ENCODE data around the gene LTN1. TPM values are rescaled to one million over a fixed set of nuclear protein-coding genes. Genes with fewer than 3 reads are reported as not detected.

Gene LTN1
- polyA plus RNA-seq, 1 of the 3 experiments (the other 2 are of a cell fraction), result 3.2 TPM

DNA sequence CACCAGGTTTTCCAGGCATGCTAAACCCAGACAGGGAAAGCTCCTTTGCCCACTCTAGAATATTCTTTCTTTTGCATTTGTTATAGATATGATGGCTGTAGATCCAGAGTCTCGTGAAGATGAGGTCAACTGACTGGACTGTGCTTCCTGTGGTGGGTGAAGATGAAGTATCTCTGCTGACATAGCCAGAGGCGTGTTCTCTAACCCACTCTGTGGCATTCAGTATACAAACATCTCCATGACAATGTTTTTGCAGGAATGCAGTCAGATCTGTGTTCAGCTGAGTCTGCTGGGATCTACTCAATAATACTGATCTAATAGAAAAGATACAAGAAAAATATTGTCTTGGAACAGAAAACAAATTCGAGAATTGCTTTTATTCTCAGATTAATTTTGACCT lies 15.1 kb upstream of the LTN1 start:
- peaks cover 13 to 30% of the 10 kb centered on the region in 2 experiments for H3K36me3 ChIP-seq (replicated peaks in 1 of 2; ENCODE audit: control insufficient read depth in 1 of 2, insufficient read depth in 2 of 2, low read length in 1 of 2)
- no peak overlapping the region for H3K4me2 ChIP-seq
- DNase-seq, result no peak
- no peaks in the 10 kb centered on the region for H3K4me1 ChIP-seq (ENCODE audit: control insufficient read depth in 1 of 2, insufficient read depth in 2 of 2, low read depth in 1 of 2, low read length in 1 of 2)
- no peaks in the 10 kb centered on the region for H3K27me3 ChIP-seq (ENCODE audit: insufficient read depth)
- CTCF ChIA-PET, result interaction anchor here (1.3 to 1.8 kb wide), 2 partner anchors 17 to 19 kb away, joined by 3 to 6 read pairs; partner anchors contain the start of gene USP16
- H3K9me2 ChIP-seq, result no peaks in the 10 kb centered on the region
- no peaks in the 10 kb centered on the region for H3K9me3 ChIP-seq
- H2AFZ ChIP-seq (ENCODE audit: low read depth), result no peak overlapping the region
- H3K4me3 ChIP-seq (ENCODE audit: low read depth in 2 of 2, low read length in 1 of 2), result no peak overlapping the region
- H3K27ac ChIP-seq (ENCODE audit: low read depth in 2 of 2, low read length in 1 of 2), result no peak overlapping the region
- WGBS (ENCODE audit: low lambda C conversion rate), result 89% methylated on average over 3 of the region's 3 CpGs
- no peak overlapping the region for H3K9ac ChIP-seq
- POLR2A ChIA-PET, result no interaction called here
- H3F3A ChIP-seq (replicated peaks; ENCODE audit: insufficient read depth), result peaks cover 20% of the 10 kb centered on the region
- H4K20me1 ChIP-seq (ENCODE audit: insufficient read depth), result no peaks in the 10 kb centered on the region
- peaks cover 4% of the 10 kb centered on the region; the same call in 1 of the 2 replicates for H3K79me2 ChIP-seq (ENCODE audit: insufficient read depth)
- TF ChIP-seq, protein P1, sequence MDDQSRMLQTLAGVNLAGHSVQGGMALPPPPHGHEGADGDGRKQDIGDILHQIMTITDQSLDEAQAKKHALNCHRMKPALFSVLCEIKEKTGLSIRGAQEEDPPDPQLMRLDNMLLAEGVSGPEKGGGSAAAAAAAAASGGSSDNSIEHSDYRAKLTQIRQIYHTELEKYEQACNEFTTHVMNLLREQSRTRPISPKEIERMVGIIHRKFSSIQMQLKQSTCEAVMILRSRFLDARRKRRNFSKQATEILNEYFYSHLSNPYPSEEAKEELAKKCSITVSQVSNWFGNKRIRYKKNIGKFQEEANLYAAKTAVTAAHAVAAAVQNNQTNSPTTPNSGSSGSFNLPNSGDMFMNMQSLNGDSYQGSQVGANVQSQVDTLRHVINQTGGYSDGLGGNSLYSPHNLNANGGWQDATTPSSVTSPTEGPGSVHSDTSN (IDR thresholded peaks at IDR 0.05), result no peak
- TF ChIP-seq, protein P2, sequence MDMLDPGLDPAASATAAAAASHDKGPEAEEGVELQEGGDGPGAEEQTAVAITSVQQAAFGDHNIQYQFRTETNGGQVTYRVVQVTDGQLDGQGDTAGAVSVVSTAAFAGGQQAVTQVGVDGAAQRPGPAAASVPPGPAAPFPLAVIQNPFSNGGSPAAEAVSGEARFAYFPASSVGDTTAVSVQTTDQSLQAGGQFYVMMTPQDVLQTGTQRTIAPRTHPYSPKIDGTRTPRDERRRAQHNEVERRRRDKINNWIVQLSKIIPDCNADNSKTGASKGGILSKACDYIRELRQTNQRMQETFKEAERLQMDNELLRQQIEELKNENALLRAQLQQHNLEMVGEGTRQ (IDR thresholded peaks at IDR 0.05; ENCODE audit: borderline replicate concordance, low read depth, low read length), result no peak
- TF ChIP-seq RFX5 (IDR thresholded peaks at IDR 0.05; ENCODE audit: low read length) (no peak), FOSL2 (IDR thresholded peaks at IDR 0.05; ENCODE audit: borderline replicate concordance, low read depth) (no peak), SIN3A (IDR thresholded peaks at IDR 0.05; ENCODE audit: borderline replicate concordance, low read depth, low read length) (no peak), POLR2AphosphoS5 (IDR thresholded peaks at IDR 0.05; ENCODE audit: low read depth, low read length) (no peak), FOXJ3 (CRISPR knock-in tag; IDR thresholded peaks at IDR 0.05) (no peak), MEF2A (IDR thresholded peaks at IDR 0.05; ENCODE audit: borderline replicate concordance, low read depth) (no peak)
- TF ChIP-seq, protein P3, sequence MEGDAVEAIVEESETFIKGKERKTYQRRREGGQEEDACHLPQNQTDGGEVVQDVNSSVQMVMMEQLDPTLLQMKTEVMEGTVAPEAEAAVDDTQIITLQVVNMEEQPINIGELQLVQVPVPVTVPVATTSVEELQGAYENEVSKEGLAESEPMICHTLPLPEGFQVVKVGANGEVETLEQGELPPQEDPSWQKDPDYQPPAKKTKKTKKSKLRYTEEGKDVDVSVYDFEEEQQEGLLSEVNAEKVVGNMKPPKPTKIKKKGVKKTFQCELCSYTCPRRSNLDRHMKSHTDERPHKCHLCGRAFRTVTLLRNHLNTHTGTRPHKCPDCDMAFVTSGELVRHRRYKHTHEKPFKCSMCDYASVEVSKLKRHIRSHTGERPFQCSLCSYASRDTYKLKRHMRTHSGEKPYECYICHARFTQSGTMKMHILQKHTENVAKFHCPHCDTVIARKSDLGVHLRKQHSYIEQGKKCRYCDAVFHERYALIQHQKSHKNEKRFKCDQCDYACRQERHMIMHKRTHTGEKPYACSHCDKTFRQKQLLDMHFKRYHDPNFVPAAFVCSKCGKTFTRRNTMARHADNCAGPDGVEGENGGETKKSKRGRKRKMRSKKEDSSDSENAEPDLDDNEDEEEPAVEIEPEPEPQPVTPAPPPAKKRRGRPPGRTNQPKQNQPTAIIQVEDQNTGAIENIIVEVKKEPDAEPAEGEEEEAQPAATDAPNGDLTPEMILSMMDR (IDR thresholded peaks at IDR 0.05), result no peak

DNA sequence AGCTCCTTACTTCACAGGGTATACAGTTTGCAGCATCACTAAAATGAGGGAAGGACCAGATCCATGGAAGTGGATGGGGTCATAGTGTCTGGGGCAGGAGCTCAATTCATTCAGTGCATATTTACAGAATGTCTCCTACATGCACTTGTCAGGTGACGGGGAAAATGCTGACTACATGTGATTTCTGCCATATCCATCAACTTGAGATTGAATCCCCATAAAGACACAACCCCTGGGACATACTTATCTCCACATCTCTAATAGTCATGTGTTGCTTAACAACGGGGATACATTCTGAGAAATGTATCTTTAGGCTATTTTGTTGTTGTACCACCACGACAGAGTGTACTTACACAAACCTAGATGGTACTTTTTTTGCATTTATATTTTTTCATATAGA lies 14.5 kb upstream of the LTN1 start:
- Histone ChIP-seq H3F3A (replicated peaks; ENCODE audit: insufficient read depth) (peaks cover 20% of the 10 kb centered on the region), H3K36me3 (replicated peaks in 1 of 2; ENCODE audit: control insufficient read depth in 1 of 2, insufficient read depth in 2 of 2, low read length in 1 of 2) (peaks cover 13 to 30% of the 10 kb centered on the region in 2 experiments), H3K4me2 (no peak overlapping the region), H3K27ac (ENCODE audit: low read depth in 2 of 2, low read length in 1 of 2) (no peak overlapping the region), H3K9ac (no peak overlapping the region), H3K4me3 (ENCODE audit: low read depth in 2 of 2, low read length in 1 of 2) (no peak overlapping the region), H3K79me2 (ENCODE audit: insufficient read depth) (no peaks in the 10 kb centered on the region; the same call in 1 of the 2 replicates), H3K4me1 (ENCODE audit: control insufficient read depth in 1 of 2, insufficient read depth in 2 of 2, low read depth in 1 of 2, low read length in 1 of 2) (peaks cover 0 to 3% of the 10 kb centered on the region in 2 experiments; a peak in 2 of 4 replicates), H3K9me2 (no peaks in the 10 kb centered on the region), H3K9me3 (no peaks in the 10 kb centered on the region), H2AFZ (ENCODE audit: low read depth) (no peak overlapping the region), H4K20me1 (ENCODE audit: insufficient read depth) (no peaks in the 10 kb centered on the region), H3K27me3 (ENCODE audit: insufficient read depth) (no peaks in the 10 kb centered on the region)
- ChIA-PET POLR2A (no interaction called here), CTCF (no interaction called here)
- no peak for DNase-seq
- WGBS (ENCODE audit: low lambda C conversion rate), result 75% methylated on average over 3 of the region's 3 CpGs
- TF ChIP-seq, protein P4, sequence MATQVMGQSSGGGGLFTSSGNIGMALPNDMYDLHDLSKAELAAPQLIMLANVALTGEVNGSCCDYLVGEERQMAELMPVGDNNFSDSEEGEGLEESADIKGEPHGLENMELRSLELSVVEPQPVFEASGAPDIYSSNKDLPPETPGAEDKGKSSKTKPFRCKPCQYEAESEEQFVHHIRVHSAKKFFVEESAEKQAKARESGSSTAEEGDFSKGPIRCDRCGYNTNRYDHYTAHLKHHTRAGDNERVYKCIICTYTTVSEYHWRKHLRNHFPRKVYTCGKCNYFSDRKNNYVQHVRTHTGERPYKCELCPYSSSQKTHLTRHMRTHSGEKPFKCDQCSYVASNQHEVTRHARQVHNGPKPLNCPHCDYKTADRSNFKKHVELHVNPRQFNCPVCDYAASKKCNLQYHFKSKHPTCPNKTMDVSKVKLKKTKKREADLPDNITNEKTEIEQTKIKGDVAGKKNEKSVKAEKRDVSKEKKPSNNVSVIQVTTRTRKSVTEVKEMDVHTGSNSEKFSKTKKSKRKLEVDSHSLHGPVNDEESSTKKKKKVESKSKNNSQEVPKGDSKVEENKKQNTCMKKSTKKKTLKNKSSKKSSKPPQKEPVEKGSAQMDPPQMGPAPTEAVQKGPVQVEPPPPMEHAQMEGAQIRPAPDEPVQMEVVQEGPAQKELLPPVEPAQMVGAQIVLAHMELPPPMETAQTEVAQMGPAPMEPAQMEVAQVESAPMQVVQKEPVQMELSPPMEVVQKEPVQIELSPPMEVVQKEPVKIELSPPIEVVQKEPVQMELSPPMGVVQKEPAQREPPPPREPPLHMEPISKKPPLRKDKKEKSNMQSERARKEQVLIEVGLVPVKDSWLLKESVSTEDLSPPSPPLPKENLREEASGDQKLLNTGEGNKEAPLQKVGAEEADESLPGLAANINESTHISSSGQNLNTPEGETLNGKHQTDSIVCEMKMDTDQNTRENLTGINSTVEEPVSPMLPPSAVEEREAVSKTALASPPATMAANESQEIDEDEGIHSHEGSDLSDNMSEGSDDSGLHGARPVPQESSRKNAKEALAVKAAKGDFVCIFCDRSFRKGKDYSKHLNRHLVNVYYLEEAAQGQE (IDR thresholded peaks at IDR 0.05; ENCODE audit: low read depth, low read length), result no peak
- no peak for TF ChIP-seq EZH2phosphoT487 (IDR thresholded peaks at IDR 0.05; ENCODE audit: borderline replicate concordance, low read depth)
- TF ChIP-seq, protein P5, sequence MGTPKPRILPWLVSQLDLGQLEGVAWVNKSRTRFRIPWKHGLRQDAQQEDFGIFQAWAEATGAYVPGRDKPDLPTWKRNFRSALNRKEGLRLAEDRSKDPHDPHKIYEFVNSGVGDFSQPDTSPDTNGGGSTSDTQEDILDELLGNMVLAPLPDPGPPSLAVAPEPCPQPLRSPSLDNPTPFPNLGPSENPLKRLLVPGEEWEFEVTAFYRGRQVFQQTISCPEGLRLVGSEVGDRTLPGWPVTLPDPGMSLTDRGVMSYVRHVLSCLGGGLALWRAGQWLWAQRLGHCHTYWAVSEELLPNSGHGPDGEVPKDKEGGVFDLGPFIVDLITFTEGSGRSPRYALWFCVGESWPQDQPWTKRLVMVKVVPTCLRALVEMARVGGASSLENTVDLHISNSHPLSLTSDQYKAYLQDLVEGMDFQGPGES (IDR thresholded peaks at IDR 0.05; ENCODE audit: low read depth, low read length), result no peak
- TF ChIP-seq TAF1 (IDR thresholded peaks at IDR 0.05; ENCODE audit: borderline replicate concordance, low read depth, low read length), result no peak
- TF ChIP-seq, protein P6, sequence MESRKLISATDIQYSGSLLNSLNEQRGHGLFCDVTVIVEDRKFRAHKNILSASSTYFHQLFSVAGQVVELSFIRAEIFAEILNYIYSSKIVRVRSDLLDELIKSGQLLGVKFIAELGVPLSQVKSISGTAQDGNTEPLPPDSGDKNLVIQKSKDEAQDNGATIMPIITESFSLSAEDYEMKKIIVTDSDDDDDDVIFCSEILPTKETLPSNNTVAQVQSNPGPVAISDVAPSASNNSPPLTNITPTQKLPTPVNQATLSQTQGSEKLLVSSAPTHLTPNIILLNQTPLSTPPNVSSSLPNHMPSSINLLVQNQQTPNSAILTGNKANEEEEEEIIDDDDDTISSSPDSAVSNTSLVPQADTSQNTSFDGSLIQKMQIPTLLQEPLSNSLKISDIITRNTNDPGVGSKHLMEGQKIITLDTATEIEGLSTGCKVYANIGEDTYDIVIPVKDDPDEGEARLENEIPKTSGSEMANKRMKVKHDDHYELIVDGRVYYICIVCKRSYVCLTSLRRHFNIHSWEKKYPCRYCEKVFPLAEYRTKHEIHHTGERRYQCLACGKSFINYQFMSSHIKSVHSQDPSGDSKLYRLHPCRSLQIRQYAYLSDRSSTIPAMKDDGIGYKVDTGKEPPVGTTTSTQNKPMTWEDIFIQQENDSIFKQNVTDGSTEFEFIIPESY (IDR thresholded peaks at IDR 0.05; ENCODE audit: borderline replicate concordance, low read depth), result no peak

Measured in SK-N-SH (cell line).